Coronary artery (tissue), 2 donors: Measurements from ENCODE around the gene SPCS1.
A peak's percentile ranks its signal among the peaks of the same experiment; 100 is the strongest.

Experiments
- DNase-seq: peaks from one replicate; pipeline ENCODE4 v3.0.0-alpha.2; 2017; ENCODE audit warnings: low spot score
- H3K27ac ChIP-seq, 2 donors: fragments of 200-600 bp; sonication (generic); one replicate each; pipeline ENCODE4 v1.5.1; 2016 to 2019
- H3K4me3 ChIP-seq: fragments of 200-600 bp; sonication (generic); 2 replicates; pipeline ENCODE4 v1.5.1; 2016; ENCODE audit warnings: mild to moderate bottlenecking, moderate library complexity
- CTCF ChIP-seq: fragments of 200-600 bp; sonication (generic); IDR thresholded peaks from one replicate; pipeline ENCODE4 v1.5.1; 2019; ENCODE audit warnings: antibody characterized with exemption

The SPCS1 gene

GRCh38 chr3:52678265-52679198 is 27.4 kb upstream of the SPCS1 start:
- DNase-seq: no peak
- H3K27ac ChIP-seq: no peak overlapping the region
- H3K4me3 ChIP-seq: no peak overlapping the region
- TF ChIP-seq CTCF: no peak

- no peak for DNase-seq
- no peak for TF ChIP-seq CTCF
- Histone ChIP-seq H3K27ac (no peak overlapping the region), H3K4me3 (no peak overlapping the region)
Measured at GRCh38 chr3:52679199-52679538, 26.7 kb upstream of the SPCS1 start.

- DNase-seq: no peak
- no peak for TF ChIP-seq CTCF
- Histone ChIP-seq H3K4me3 (no peak overlapping the region), H3K27ac (no peak overlapping the region)
Measured at GRCh38 chr3:52679811-52680210, 26.1 kb upstream of the SPCS1 start.

GRCh38 chr3:52681596-52681995 is 24.3 kb upstream of the SPCS1 start:
- DNase-seq: no peak
- Histone ChIP-seq H3K4me3 (no peak overlapping the region), H3K27ac (peak overlapping the region in 1 of 2 donors; percentile 64)
- no peak for TF ChIP-seq CTCF

- no peak for TF ChIP-seq CTCF
- Histone ChIP-seq H3K27ac (peak overlapping the region in 1 of 2 donors; percentile 64), H3K4me3 (no peak overlapping the region)
- DNase-seq: no peak
Measured at GRCh38 chr3:52682016-52682415, 23.9 kb upstream of the SPCS1 start.

- TF ChIP-seq CTCF: no peak
- peak; percentile 81 for DNase-seq
- Histone ChIP-seq H3K4me3 (no peak overlapping the region), H3K27ac (peak overlapping the region in 1 of 2 donors; percentile 53)
Measured at GRCh38 chr3:52683611-52684010, 22.3 kb upstream of the SPCS1 start.

- no peak for DNase-seq
- Histone ChIP-seq H3K27ac (peak overlapping the region in 1 of 2 donors; percentile 89), H3K4me3 (peak overlapping the region; percentile 98)
- TF ChIP-seq CTCF: no peak
Measured at GRCh38 chr3:52684184-52684583, 21.7 kb upstream of the SPCS1 start.
